KMS-11 (cell line): ENCODE results near the gene GAS6.

Source experiments
- H2AFZ ChIP-seq: fragments of 200-600 bp; sonication (generic); 2 replicates; pipeline ENCODE4 v1.6.1; 2016; ENCODE audit warnings: antibody characterized with exemption, mixed run types, low read depth
- H3K27ac ChIP-seq: fragments of 200-600 bp; sonication (generic); 2 replicates; pipeline ENCODE4 v1.6.1; 2016; ENCODE audit warnings: mild to moderate bottlenecking, mixed run types
- H3K27me3 ChIP-seq: fragments of 200-600 bp; sonication (generic); 2 replicates; pipeline ENCODE4 v1.6.1; 2017; ENCODE audit warnings: mild to moderate bottlenecking, low read depth, mixed run types, moderate library complexity; ENCODE audit not compliant: insufficient read depth
- H3K36me3 ChIP-seq: fragments of 200-600 bp; sonication (generic); 2 replicates; pipeline ENCODE4 v1.6.1; 2017; ENCODE audit warnings: mild to moderate bottlenecking, mixed run types; ENCODE audit not compliant: insufficient read depth
- H3K4me1 ChIP-seq: fragments of 200-600 bp; sonication (generic); 2 replicates; pipeline ENCODE4 v1.6.1; 2016; ENCODE audit warnings: mild to moderate bottlenecking, low read depth, mixed run types; ENCODE audit not compliant: poor library complexity, severe bottlenecking
- H3K4me2 ChIP-seq: fragments of 200-600 bp; sonication (generic); 2 replicates; pipeline ENCODE4 v1.7.0; 2016; ENCODE audit warnings: mild to moderate bottlenecking, mixed run types
- H3K4me3 ChIP-seq: fragments of 200-600 bp; sonication (generic); IDR thresholded peaks from 2 replicates; pipeline ENCODE4 v1.6.1; 2017; ENCODE audit warnings: low read depth, low read length, mixed read lengths; ENCODE audit not compliant: insufficient read depth
- H3K79me2 ChIP-seq: fragments of 200-600 bp; sonication (generic); 2 replicates; pipeline ENCODE4 v1.6.1; 2016; ENCODE audit warnings: low read depth, mixed run types; ENCODE audit not compliant: insufficient read depth
- H3K9ac ChIP-seq: fragments of 200-600 bp; sonication (generic); 2 replicates; pipeline ENCODE4 v1.6.1; 2016; ENCODE audit warnings: mild to moderate bottlenecking, mixed run types
- H4K20me1 ChIP-seq: fragments of 200-600 bp; sonication (generic); 2 replicates; pipeline ENCODE4 v1.6.1; 2016; ENCODE audit warnings: mild to moderate bottlenecking, mixed run types; ENCODE audit not compliant: insufficient read depth
- TF ChIP-seq, protein P1 (sequence below): fragments of 200-600 bp; sonication (generic); conservative IDR thresholded peaks from 2 replicates; pipeline ENCODE4 v1.6.1; 2017; ENCODE audit warnings: low read depth, mild to moderate bottlenecking, antibody characterized with exemption, low read length, moderate library complexity, mixed read lengths

Gene GAS6

DNA sequence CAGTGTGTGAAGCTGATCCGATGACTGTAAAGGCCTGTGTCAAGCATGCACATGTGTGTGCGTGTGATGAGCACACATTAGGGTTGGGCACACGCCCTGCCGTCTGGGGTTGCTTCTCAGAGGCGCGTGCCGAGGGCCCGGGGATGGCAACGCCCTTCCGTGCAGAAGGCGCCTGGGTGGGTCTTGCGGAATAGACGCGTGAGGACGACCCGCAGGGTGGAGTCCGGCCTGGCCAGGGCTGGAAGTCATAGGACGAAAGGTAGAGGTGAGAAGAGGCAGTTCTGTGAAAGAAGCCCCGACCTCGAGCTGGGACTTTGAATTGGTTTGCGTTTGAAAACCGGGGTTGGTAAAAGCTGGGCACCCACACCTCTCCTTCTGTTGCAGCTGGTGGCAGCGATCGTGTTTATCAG lies 69.1 kb downstream of the GAS6 start:
- no peak overlapping the region for H2AFZ ChIP-seq
- no peaks in the 10 kb centered on the region for H4K20me1 ChIP-seq
- H3K4me1 ChIP-seq: no peaks in the 10 kb centered on the region
- no peak overlapping the region for H3K4me2 ChIP-seq
- no peaks in the 10 kb centered on the region for H3K36me3 ChIP-seq
- no peak overlapping the region for H3K4me3 ChIP-seq
- no peak overlapping the region for H3K27ac ChIP-seq
- no peaks in the 10 kb centered on the region for H3K79me2 ChIP-seq
- TF ChIP-seq, protein P1, sequence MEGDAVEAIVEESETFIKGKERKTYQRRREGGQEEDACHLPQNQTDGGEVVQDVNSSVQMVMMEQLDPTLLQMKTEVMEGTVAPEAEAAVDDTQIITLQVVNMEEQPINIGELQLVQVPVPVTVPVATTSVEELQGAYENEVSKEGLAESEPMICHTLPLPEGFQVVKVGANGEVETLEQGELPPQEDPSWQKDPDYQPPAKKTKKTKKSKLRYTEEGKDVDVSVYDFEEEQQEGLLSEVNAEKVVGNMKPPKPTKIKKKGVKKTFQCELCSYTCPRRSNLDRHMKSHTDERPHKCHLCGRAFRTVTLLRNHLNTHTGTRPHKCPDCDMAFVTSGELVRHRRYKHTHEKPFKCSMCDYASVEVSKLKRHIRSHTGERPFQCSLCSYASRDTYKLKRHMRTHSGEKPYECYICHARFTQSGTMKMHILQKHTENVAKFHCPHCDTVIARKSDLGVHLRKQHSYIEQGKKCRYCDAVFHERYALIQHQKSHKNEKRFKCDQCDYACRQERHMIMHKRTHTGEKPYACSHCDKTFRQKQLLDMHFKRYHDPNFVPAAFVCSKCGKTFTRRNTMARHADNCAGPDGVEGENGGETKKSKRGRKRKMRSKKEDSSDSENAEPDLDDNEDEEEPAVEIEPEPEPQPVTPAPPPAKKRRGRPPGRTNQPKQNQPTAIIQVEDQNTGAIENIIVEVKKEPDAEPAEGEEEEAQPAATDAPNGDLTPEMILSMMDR: no peak
- peaks cover 4% of the 10 kb centered on the region; the same call in 1 of the 2 replicates for H3K27me3 ChIP-seq
- H3K9ac ChIP-seq: no peak overlapping the region

DNA sequence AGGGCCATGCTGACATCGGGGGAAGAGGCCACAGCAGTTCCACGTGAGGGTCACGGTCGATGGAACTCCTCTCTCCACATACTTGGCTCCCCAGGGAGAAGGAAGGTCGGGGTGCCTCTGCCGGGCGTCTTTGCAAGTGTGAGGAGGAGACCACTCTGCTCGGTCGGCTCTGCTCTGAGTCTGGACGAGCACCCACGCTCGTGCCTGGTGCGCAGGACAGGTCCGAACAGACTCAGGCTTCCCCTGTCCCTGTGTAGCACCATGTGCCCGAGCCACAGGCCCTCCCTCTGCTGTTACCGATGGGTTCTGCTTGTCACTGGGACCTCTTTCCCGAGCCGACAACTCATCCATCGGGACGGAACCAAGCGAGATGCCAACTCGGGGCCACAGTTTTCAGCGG lies 69.8 kb downstream of the GAS6 start:
- Histone ChIP-seq H3K4me2 (no peak overlapping the region), H3K4me3 (no peak overlapping the region), H3K27me3 (peaks cover 4% of the 10 kb centered on the region; the same call in 1 of the 2 replicates), H2AFZ (no peak overlapping the region), H4K20me1 (no peaks in the 10 kb centered on the region), H3K36me3 (no peaks in the 10 kb centered on the region), H3K27ac (no peak overlapping the region), H3K4me1 (no peaks in the 10 kb centered on the region), H3K79me2 (no peaks in the 10 kb centered on the region), H3K9ac (no peak overlapping the region)
- TF ChIP-seq, protein P1: no peak

DNA sequence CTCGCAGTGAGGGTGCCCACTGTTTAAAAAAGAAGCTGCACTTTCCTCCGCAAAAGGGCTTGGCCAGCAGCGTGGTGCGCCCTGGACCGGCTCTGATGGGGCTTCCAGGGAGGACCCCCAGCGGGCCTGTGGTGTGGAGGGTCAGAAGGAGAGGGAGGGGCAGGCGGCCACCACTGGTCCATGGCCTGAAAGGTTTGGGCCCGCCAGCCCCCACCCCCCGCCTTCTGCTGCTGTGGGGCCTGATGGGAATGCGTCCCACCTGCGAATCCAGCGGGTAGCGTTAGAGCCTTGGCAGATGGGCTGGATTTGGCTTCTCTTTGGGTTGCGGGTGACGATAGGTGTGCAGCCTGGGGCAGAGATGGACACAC lies 70.2 kb downstream of the GAS6 start:
- peaks cover 4% of the 10 kb centered on the region; the same call in 1 of the 2 replicates for H3K27me3 ChIP-seq

DNA sequence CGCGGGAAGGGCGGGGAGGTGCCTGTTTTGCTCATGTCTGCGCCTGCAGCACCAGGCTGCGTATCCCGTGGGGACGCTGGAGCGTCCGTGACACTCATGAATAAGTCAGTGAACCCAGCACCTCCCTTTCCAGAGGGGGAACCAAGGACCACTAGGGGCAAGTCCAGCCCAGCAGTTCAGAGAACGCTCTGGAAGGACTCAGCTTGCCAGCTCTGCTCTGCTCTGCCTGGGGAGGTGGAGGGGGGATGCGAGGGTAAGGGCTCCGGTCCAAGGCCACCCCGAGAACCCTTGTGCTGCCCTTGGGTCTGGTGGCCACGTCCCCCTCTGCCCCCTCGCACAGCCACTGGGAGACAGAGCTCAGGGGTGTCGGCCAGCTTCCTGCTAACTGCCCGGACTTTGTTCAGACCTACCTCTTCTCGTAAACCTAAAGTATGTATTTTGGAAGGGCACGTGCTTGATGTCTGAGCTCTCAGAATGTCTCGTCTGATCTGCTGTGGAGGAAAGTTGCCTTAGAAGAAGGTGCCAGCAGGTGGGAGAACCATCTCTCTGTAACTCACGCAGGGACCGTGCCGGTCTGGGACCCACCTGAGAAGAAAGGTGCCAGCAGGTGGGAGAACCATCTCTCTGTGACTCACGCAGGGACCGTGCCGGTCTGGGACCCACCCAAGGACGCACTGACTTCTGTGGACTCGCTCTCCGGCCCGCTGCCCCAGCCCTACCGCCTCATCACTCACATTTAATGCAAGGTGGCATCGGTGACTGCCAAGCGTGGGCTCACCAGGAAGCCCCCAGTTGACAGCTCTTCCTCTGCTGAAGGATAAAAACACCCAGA lies 70.8 kb downstream of the GAS6 start:
- Histone ChIP-seq H3K4me1 (no peaks in the 10 kb centered on the region), H3K36me3 (no peaks in the 10 kb centered on the region), H3K27me3 (peaks cover 4% of the 10 kb centered on the region; the same call in 1 of the 2 replicates), H3K4me2 (no peak overlapping the region), H2AFZ (no peak overlapping the region), H3K27ac (no peak overlapping the region), H3K79me2 (no peaks in the 10 kb centered on the region), H3K4me3 (no peak overlapping the region), H3K9ac (no peak overlapping the region), H4K20me1 (no peaks in the 10 kb centered on the region)
- TF ChIP-seq, protein P1: no peak

More for the DNA sequence above, 70.2 kb downstream of the GAS6 start:
- no peaks in the 10 kb centered on the region for H4K20me1 ChIP-seq
- H3K4me3 ChIP-seq: no peak overlapping the region
- H3K27ac ChIP-seq: no peak overlapping the region
- H3K9ac ChIP-seq: no peak overlapping the region
- TF ChIP-seq, protein P1: no peak
- H3K4me2 ChIP-seq: no peak overlapping the region
- H3K79me2 ChIP-seq: no peaks in the 10 kb centered on the region
- H3K4me1 ChIP-seq: no peaks in the 10 kb centered on the region
- H3K36me3 ChIP-seq: no peaks in the 10 kb centered on the region
- H2AFZ ChIP-seq: no peak overlapping the region
